ENCODE data around the gene TCP11L2. TPM values are rescaled to one million over a fixed set of nuclear protein-coding genes. Genes with fewer than 3 reads are reported as not detected.
A peak's percentile ranks its signal among the peaks of the same experiment; 100 is the strongest.

TCP11L2 gene
- total and polyA plus RNA-seq, 2 of the 13 experiments (the other 11 are each of a cell fraction or from before 2014, with no cell fraction given): 4.6 to 24.1 TPM

- in situ Hi-C loops (cut with HindIII; ENCODE audit: extremely low pct_ligation_motif_present, low pct_unique_long_range_greater_than_20kb): no loop called here
- Histone ChIP-seq H3K36me3 (replicated peaks in 1 of 2; ENCODE audit: control insufficient read depth in 1 of 2, insufficient read depth in 2 of 2, low read length in 2 of 2) (no peaks in the 10 kb centered on the region), H3K9ac (ENCODE audit: insufficient read depth, low read depth, low read length) (peak overlapping the region; percentile 94; the same call in 1 of the 2 replicates), H3K27me3 (ENCODE audit: control insufficient read depth in 1 of 2, insufficient read depth in 2 of 2, low read length in 2 of 2) (no peaks in the 10 kb centered on the region), H2AFZ (ENCODE audit: low read length) (no peak overlapping the region), H3K27ac (ENCODE audit: extremely low read length, insufficient read depth, low read length) (peak overlapping the region; percentile 93), H3K9me3 (ENCODE audit: low read length) (no peaks in the 10 kb centered on the region), H3K79me2 (ENCODE audit: insufficient read depth, low read length) (peaks cover 2% of the 10 kb centered on the region), H4K20me1 (ENCODE audit: insufficient read depth, low read length) (no peaks in the 10 kb centered on the region), H3K4me1 (ENCODE audit: insufficient read depth, low read length) (peaks cover 79% of the 10 kb centered on the region), H3K4me3 (replicated peaks in 1 of 3; ENCODE audit: insufficient read depth in 1 of 3, low read depth in 2 of 3, low read length in 3 of 3) (peak overlapping the region; percentile 71 to 96 (median 93); a peak in 5 of 6 replicates), H3K4me2 (ENCODE audit: low read depth, low read length) (peak overlapping the region; percentile 86)
- no TSS peak for BruUV-seq (replicated peaks)
- FAIRE-seq (no peak), DNase-seq (ENCODE audit: low spot score) (no peak), ATAC-seq (no peak)
- TF ChIP-seq DZIP1 (CRISPR knock-in tag; IDR thresholded peaks at IDR 0.05): no peak
- TF ChIP-seq, protein P1, sequence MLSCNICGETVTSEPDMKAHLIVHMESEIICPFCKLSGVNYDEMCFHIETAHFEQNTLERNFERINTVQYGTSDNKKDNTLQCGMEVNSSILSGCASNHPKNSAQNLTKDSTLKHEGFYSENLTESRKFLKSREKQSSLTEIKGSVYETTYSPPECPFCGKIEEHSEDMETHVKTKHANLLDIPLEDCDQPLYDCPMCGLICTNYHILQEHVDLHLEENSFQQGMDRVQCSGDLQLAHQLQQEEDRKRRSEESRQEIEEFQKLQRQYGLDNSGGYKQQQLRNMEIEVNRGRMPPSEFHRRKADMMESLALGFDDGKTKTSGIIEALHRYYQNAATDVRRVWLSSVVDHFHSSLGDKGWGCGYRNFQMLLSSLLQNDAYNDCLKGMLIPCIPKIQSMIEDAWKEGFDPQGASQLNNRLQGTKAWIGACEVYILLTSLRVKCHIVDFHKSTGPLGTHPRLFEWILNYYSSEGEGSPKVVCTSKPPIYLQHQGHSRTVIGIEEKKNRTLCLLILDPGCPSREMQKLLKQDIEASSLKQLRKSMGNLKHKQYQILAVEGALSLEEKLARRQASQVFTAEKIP (CRISPR knock-in tag; IDR thresholded peaks at IDR 0.05; ENCODE audit: borderline replicate concordance): no peak
- TF ChIP-seq, protein P2, sequence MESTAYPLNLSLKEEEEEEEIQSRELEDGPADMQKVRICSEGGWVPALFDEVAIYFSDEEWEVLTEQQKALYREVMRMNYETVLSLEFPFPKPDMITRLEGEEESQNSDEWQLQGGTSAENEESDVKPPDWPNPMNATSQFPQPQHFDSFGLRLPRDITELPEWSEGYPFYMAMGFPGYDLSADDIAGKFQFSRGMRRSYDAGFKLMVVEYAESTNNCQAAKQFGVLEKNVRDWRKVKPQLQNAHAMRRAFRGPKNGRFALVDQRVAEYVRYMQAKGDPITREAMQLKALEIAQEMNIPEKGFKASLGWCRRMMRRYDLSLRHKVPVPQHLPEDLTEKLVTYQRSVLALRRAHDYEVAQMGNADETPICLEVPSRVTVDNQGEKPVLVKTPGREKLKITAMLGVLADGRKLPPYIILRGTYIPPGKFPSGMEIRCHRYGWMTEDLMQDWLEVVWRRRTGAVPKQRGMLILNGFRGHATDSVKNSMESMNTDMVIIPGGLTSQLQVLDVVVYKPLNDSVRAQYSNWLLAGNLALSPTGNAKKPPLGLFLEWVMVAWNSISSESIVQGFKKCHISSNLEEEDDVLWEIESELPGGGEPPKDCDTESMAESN (CRISPR knock-in tag; conservative IDR thresholded peaks at IDR 0.05): no peak
- peak; percentile 24; the same call in 1 of the 2 replicates for TF ChIP-seq RFX5 (IDR thresholded peaks at IDR 0.05; ENCODE audit: low read depth, low read length)
- no peak for TF ChIP-seq GZF1 (CRISPR knock-in tag; IDR thresholded peaks at IDR 0.05)
- no peak for TF ChIP-seq GFI1 (CRISPR knock-in tag; IDR thresholded peaks at IDR 0.05; ENCODE audit: borderline replicate concordance)
- no peak for TF ChIP-seq ZNF44 (CRISPR knock-in tag; IDR thresholded peaks at IDR 0.05)
- no peak for TF ChIP-seq HMG20A (CRISPR knock-in tag; IDR thresholded peaks at IDR 0.05; ENCODE audit: borderline replicate concordance)
- TF ChIP-seq ZNF761 (CRISPR knock-in tag; conservative IDR thresholded peaks at IDR 0.05): no peak
- no peak for TF ChIP-seq KLF6 (CRISPR knock-in tag; IDR thresholded peaks at IDR 0.05)
- no peak for TF ChIP-seq NCOA5 (CRISPR knock-in tag; IDR thresholded peaks at IDR 0.05)
- 0 out of 2 replicates have a peak, but pooled peaks have one; percentile 33 for TF ChIP-seq MAX (IDR thresholded peaks at IDR 0.05)
- TF ChIP-seq SOX13 (IDR thresholded peaks at IDR 0.05): no peak
- TF ChIP-seq SOX13 (CRISPR knock-in tag; conservative IDR thresholded peaks at IDR 0.05 in 1 of 2, IDR thresholded peaks at IDR 0.05 in 1 of 2): peak in 1 of 2 experiments; percentile 53; a peak in 1 of 4 replicates
- no peak for TF ChIP-seq SNAI1 (CRISPR knock-in tag; IDR thresholded peaks at IDR 0.05; ENCODE audit: borderline replicate concordance)
- no peak for TF ChIP-seq ATAD3A (CRISPR knock-in tag; IDR thresholded peaks at IDR 0.05)
- no peak for TF ChIP-seq ZMYM3 (CRISPR knock-in tag; IDR thresholded peaks at IDR 0.05)
- TF ChIP-seq MBD4 (IDR thresholded peaks at IDR 0.05; ENCODE audit: borderline replicate concordance, low read length): no peak
- no peak for TF ChIP-seq TBX3 (IDR thresholded peaks at IDR 0.05; ENCODE audit: borderline replicate concordance)
- TF ChIP-seq ZNF709 (CRISPR knock-in tag; IDR thresholded peaks at IDR 0.05): no peak
- TF ChIP-seq ZNF720 (CRISPR knock-in tag; IDR thresholded peaks at IDR 0.05): no peak
- CTCF ChIA-PET (ENCODE audit: low intra/inter-chr PET ratio, low total read pairs): no interaction called here
- POLR2A ChIA-PET: interaction anchor here (1.9 to 3.5 kb wide), 2 partner anchors 15 to 54 kb away, joined by 4 to 26 read pairs; partner anchors contain the start of gene POLR3B
- intact Hi-C loops (cut with micrococcal nuclease; ENCODE audit: unreplicated experiment): no loop called here
- 30% methylated on average over 5 of the region's 5 CpGs for WGBS (ENCODE audit: low lambda C conversion rate)
These were observed 1.5 kb downstream of the TCP11L2 start for GRCh38 chr12:106304001-106304421.
